ENCODE measurements around the gene LHPP.

Gene LHPP

GRCh38 chr10:124496150-124496549 is 34.5 kb downstream of the LHPP start:
- DNase-seq (ENCODE audit: low read depth, low spot score), result no peak

DNA sequence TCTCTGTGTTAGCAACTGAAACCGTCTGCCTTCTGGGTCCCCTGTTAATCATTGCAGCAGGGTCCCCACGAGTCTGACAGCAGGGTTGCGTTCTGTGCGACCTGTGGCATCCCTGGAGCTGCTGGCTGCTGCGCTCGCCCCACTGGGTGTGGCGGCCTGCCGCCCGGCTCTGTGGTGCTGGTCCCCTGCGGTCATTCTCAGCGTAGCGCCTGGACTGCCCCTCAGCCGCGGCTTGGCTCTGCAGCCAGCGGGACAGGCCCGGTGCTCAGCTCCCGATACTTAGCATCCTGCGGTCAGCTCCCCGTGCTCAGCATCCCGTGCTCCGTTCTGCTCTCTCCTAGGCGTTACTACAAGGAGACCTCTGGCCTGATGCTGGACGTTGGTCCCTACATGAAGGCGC is 35.0 kb downstream of the LHPP start:
- no peak for DNase-seq (ENCODE audit: low read depth, low spot score)

GRCh38 chr10:124497196-124497881 is 35.7 kb downstream of the LHPP start:
- DNase-seq (ENCODE audit: low read depth, low spot score), result no peak

- no peak for DNase-seq (ENCODE audit: low read depth, low spot score)
Measured at GRCh38 chr10:124498056-124498455, 36.4 kb downstream of the LHPP start.

DNA sequence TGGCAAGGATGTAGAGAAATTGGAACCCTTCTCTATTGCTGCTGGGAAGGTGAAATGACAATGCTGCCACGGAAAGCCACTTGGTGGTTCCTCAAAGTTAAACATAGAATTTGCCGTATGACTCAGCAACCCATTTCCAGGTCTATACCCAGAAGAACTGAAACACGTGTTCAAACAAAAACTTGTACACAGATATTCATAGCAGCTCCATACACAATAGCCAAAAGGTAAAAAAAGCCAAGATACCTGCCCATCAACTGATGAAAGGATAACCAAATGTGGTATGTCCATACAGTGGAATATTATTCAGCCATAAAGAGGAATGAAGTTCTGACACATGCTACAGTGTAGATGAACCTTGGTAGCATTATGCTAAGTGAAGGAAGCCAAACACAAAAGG is 39.1 kb downstream of the LHPP start:
- DNase-seq (ENCODE audit: low read depth, low spot score), result no peak

DNA sequence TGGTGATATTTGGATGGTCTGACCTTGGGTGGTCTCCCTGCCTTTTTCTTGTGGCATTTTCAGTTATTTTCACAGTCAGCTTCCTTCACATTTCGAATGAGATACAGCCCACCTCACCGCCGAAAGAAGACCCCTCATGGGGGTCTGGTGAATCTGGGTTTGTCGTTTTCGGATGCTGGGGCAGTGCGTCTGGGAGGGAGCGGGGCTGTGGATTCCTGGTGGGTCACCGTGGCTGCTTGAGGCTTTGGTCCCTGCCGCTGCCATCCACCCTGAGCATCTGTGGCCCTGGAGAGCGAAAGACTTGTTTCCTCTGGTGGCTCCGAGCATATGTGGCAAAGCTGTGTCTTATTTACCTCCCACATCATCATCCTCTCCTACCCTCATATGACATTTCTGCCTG is 43.1 kb downstream of the LHPP start:
- DNase-seq (ENCODE audit: low read depth, low spot score), result no peak

GRCh38 chr10:124505279-124505678 is 43.7 kb downstream of the LHPP start:
- no peak for DNase-seq (ENCODE audit: low read depth, low spot score)

DNA sequence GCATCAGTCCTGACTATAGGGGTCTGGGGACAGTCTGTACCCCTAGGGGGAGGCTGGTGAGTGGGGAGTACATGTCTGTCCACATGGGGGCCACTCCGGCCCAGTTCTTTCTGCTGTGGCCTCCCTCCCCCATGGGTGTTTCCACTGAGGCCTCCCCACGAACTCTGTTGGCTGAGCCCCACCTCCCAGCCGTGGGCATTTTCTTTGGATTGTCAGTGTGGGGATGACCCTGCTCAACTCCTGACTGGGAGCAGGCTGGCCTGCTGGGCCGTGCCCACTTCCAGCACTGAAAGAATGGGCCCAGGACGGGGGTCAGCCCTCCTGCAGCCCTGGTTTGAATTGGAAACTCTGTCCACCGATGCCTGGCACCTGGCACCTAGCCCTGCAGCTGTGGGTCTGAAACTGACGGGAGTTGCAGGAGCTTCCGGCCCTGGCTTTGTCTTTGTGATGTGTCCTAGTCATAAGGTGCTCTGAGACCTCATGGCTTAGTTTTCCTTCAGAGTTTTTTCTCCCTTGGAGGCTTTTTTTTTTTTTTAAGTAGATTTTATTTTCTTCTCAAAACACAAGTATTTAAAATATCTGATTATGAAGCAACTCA is 46.5 kb downstream of the LHPP start:
- no peak for DNase-seq (ENCODE audit: low read depth, low spot score)

GRCh38 chr10:124508907-124509454 is 47.4 kb downstream of the LHPP start:
- DNase-seq (ENCODE audit: low read depth, low spot score), result no peak

DNA sequence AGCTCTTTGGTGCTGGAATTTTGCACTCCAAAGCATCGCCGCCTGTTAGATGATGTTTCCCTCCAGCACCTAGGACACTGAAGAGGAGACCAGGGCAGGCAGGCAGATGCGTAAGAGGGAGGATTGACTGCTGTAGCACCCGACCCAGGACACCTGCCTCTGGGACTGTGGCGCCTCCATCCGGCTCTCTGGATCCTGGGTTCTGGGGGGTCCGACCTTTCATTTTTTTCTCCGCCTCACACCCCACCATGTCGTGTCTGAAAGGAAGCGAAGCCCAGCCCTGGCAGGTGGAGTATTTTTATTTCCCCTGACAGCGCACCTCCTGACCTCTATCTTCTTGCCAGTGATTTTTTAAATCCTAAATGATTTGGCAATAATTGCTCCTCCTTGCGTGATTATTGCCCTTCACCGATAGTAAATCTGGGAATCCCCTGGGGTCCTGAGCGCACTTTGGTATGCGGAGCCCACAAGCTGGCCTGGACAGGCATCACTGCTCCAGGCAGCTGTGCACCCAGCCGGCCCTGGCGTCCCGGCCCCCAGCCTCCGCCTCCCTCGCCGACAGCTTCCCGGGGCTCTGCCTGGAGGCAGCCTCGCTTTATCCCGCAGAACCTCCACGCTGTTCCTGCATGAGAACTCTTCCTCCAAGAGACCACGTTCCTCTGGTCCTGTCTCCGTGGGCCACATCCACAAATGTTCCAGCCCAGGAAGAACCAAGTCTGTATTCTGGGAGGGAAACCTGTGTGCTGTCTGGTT is 48.4 kb downstream of the LHPP start:
- DNase-seq (ENCODE audit: low read depth, low spot score), result no peak

DNA sequence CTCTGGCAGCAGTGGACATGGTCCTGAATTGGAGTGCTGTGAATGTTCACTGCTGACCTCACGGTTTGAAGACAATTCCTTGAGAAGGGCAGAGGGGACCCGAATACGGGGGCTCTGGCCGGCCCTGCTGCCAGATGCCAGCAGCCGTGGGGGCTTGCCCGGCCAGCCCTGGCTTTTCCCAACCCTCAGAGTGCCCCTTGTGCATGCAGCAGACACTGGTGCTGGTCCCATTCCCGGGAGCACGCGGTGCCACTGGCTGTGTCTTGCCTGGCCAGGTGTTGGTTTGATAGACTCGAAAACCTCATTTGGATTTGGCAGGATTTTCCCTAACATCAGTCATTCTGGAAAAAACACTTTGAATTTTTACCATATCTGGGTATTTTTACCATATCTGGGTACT is 49.1 kb downstream of the LHPP start:
- DNase-seq (ENCODE audit: low read depth, low spot score), result no peak

DNA sequence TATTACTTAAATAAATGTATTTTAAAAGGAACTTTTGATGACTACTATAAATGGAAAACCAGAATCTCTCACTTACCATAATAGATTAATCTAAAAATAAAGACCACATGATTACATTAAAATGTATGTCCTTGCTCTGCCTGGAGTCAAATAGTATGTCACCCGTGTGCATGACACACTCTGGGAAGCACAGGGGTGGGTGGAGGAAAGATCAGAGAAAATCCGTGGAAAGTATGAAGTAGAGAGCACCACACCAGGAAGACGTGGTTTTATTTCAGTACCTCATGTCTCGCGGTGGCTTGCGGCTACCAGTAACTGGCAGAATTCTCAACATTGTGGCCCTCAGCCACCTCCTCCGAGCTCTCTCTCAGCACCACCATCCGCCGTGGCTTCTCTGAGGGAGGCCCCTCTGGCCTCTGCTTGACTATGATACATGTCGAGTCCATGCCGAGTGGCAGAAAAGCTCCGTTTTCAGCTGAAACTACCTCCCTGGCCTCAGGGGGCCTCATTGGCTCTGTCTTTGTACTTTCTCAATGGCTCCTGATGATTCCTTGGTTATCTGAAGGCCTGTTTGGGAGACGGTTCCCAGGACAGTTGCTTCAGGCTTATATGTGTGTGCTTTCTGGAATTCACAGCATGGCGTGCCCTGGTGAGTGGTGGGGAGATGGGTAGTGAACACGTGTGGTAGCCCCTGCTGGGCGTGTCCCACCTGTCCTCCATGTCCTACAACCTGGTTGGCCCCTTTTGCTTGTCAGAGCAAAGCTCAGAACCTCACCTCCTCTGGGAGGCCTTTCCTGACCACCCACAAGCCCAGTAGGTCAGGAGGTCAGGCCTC is 49.8 kb downstream of the LHPP start:
- DNase-seq (ENCODE audit: low read depth, low spot score), result no peak

GRCh38 chr10:124512040-124512428 is 50.4 kb downstream of the LHPP start:
- no peak for DNase-seq (ENCODE audit: low read depth, low spot score)

DNA sequence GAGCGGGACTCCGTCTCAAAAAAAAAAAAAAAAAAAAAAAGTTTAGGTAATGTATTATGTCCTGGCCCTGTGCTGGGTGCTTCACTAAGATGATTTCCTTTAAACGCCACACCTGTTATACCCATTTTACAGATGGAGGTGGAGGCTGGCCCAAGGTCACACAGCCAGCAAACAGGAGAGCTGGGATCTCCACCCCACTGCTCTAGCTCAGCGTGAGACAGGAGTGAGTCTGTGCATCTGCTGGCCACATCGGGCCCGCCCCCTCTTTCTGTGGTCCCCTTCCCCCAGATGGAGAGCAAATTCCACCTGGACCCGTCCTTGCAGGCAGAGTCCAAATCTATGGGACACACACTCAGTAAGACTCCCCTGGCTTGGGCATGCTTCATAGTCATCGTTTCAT is 51.0 kb downstream of the LHPP start:
- DNase-seq (ENCODE audit: low read depth, low spot score), result no peak

GRCh38 chr10:124515244-124515970 is 53.8 kb downstream of the LHPP start:
- no peak for DNase-seq (ENCODE audit: low read depth, low spot score)

DNA sequence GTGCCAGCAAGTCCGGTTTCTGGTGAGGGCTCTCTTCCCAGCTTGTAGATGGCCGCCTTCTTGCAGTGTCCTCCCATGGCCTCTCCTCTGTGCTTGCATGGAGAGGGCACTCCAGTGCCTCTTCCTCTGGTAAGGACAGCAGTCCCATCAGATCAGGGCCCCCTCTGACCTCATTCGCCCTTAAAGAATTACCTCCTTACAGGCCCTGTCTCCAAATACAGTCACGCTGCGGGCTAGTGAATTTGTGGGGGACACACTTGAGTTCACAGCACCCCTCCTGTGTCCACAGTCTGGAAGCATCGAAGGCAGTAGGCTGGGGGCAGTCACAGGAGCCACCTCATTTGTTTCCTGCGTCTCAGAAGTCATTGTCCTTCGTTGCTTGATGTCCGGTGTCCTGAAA is 54.6 kb downstream of the LHPP start:
- DNase-seq (ENCODE audit: low read depth, low spot score), result no peak

DNA sequence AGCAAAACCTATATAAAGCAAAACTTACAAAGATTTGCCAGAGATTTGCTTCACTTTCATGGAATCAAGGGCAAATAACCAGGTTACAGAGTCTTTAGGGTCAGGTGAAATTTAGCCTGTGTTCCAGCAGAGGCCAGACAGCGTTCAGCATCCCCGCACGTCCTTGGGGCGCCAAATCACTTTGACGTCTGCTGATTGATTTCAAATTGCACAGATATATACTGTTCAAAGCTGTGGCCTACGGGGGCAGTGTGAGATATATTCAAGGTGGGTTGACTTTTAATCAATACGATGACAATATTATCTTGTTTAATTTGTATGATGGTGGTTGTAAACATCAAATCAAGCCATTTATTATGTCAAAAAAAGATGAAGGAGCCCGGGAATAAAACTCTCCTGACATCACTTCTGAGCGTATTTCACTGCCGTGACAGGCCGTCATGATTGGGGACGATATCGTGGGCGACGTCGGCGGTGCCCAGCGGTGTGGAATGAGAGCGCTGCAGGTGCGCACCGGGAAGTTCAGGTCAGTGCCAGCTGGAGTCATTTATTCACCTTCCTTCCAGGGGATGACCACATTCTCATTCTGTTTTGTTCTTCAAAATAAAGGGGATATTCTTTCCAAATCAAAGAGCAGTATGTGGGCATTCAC is 55.2 kb downstream of the LHPP start:
- no peak for DNase-seq (ENCODE audit: low read depth, low spot score)

GRCh38 chr10:124517461-124517860 is 55.8 kb downstream of the LHPP start:
- DNase-seq (ENCODE audit: low read depth, low spot score), result no peak

GRCh38 chr10:124517931-124518330 is 56.3 kb downstream of the LHPP start:
- DNase-seq (ENCODE audit: low read depth, low spot score), result no peak

- no peak for DNase-seq (ENCODE audit: low read depth, low spot score)
Measured at GRCh38 chr10:124518366-124518765, 56.7 kb downstream of the LHPP start.
